ENCODE data around the gene FOXP1. TPM values are rescaled to one million over a fixed set of nuclear protein-coding genes. Genes with fewer than 3 reads are reported as not detected.
A peak's percentile ranks its signal among the peaks of the same experiment; 100 is the strongest.

The FOXP1 gene
- polyA plus RNA-seq, 1 donor from 2014 or later, result 5.6 TPM

- Histone ChIP-seq H3K9me2 (ENCODE audit: insufficient read depth, low read length) (no peaks in the 10 kb centered on the region), H3F3A (ENCODE audit: insufficient read depth, low read length, poor library complexity, severe bottlenecking) (no peaks in the 10 kb centered on the region), H3K27me3 (ENCODE audit: insufficient read depth, low read depth, low read length) (no peaks in the 10 kb centered on the region), H2AFZ (ENCODE audit: low read depth, low read length) (no peak overlapping the region), H3K4me2 (ENCODE audit: low read length) (no peak overlapping the region), H3K9ac (ENCODE audit: low read length) (no peak overlapping the region), H3K9me3 (ENCODE audit: low read length) (no peaks in the 10 kb centered on the region), H4K20me1 (ENCODE audit: insufficient read depth) (no peaks in the 10 kb centered on the region), H3K4me3 (ENCODE audit: low read length) (peak overlapping the region; percentile 19), H3K79me2 (replicated peaks; ENCODE audit: insufficient read depth, low read length) (no peaks in the 10 kb centered on the region), H3K27ac (ENCODE audit: low read length) (no peak overlapping the region), H3K36me3 (ENCODE audit: insufficient read depth, low read length) (no peaks in the 10 kb centered on the region)
- TF ChIP-seq TAF1 (IDR thresholded peaks at IDR 0.05; ENCODE audit: low read depth) (no peak), EP300 (conservative IDR thresholded peaks at IDR 0.05; ENCODE audit: poor library complexity, severe bottlenecking) (peak; percentile 27), EZH2 (IDR thresholded peaks at IDR 0.05; ENCODE audit: borderline replicate concordance, insufficient read depth, low read length, poor library complexity, severe bottlenecking) (no peak), CTCF (IDR thresholded peaks at IDR 0.05; ENCODE audit: poor library complexity, severe bottlenecking) (no peak)
These were observed 531.4 kb downstream of the FOXP1 start for GRCh38 chr3:71051893-71052687.

DNA sequence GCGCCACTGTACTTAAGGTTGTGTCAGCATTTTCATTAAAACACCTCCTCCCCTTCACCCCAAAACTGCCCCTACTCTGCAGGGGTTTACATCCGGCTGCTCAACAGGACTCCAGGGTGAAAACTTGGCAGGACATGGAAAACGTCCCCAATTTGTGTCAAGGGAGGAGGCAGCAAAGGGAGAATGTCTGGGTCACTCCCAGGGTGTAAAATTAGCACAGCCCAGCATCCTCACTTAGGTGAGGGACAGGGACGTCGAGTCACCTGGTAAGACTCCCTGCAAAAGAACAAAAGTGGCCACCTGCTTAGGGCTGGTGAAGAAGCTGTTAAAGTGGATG is 532.3 kb downstream of the FOXP1 start:
- Histone ChIP-seq H3K27ac (ENCODE audit: low read length) (no peak overlapping the region), H3K9me3 (ENCODE audit: low read length) (no peaks in the 10 kb centered on the region), H3K79me2 (replicated peaks; ENCODE audit: insufficient read depth, low read length) (no peaks in the 10 kb centered on the region), H3F3A (ENCODE audit: insufficient read depth, low read length, poor library complexity, severe bottlenecking) (no peaks in the 10 kb centered on the region), H3K36me3 (ENCODE audit: insufficient read depth, low read length) (no peaks in the 10 kb centered on the region), H4K20me1 (ENCODE audit: insufficient read depth) (no peaks in the 10 kb centered on the region), H2AFZ (ENCODE audit: low read depth, low read length) (no peak overlapping the region), H3K27me3 (ENCODE audit: insufficient read depth, low read depth, low read length) (no peaks in the 10 kb centered on the region), H3K9me2 (ENCODE audit: insufficient read depth, low read length) (no peaks in the 10 kb centered on the region), H3K4me3 (ENCODE audit: low read length) (no peak overlapping the region), H3K4me2 (ENCODE audit: low read length) (no peak overlapping the region), H3K9ac (ENCODE audit: low read length) (no peak overlapping the region)
- TF ChIP-seq RAD21 (conservative IDR thresholded peaks at IDR 0.05), result no peak
- no peak for TF ChIP-seq MXI1 (conservative IDR thresholded peaks at IDR 0.05; ENCODE audit: poor library complexity, severe bottlenecking)
- no peak for TF ChIP-seq POLR2AphosphoS5 (IDR thresholded peaks at IDR 0.05)
- TF ChIP-seq EZH2 (IDR thresholded peaks at IDR 0.05; ENCODE audit: borderline replicate concordance, insufficient read depth, low read length, poor library complexity, severe bottlenecking), result no peak
- TF ChIP-seq, protein P1, sequence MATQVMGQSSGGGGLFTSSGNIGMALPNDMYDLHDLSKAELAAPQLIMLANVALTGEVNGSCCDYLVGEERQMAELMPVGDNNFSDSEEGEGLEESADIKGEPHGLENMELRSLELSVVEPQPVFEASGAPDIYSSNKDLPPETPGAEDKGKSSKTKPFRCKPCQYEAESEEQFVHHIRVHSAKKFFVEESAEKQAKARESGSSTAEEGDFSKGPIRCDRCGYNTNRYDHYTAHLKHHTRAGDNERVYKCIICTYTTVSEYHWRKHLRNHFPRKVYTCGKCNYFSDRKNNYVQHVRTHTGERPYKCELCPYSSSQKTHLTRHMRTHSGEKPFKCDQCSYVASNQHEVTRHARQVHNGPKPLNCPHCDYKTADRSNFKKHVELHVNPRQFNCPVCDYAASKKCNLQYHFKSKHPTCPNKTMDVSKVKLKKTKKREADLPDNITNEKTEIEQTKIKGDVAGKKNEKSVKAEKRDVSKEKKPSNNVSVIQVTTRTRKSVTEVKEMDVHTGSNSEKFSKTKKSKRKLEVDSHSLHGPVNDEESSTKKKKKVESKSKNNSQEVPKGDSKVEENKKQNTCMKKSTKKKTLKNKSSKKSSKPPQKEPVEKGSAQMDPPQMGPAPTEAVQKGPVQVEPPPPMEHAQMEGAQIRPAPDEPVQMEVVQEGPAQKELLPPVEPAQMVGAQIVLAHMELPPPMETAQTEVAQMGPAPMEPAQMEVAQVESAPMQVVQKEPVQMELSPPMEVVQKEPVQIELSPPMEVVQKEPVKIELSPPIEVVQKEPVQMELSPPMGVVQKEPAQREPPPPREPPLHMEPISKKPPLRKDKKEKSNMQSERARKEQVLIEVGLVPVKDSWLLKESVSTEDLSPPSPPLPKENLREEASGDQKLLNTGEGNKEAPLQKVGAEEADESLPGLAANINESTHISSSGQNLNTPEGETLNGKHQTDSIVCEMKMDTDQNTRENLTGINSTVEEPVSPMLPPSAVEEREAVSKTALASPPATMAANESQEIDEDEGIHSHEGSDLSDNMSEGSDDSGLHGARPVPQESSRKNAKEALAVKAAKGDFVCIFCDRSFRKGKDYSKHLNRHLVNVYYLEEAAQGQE (IDR thresholded peaks at IDR 0.05; ENCODE audit: borderline replicate concordance), result no peak
- TF ChIP-seq SMC3 (conservative IDR thresholded peaks at IDR 0.05; ENCODE audit: poor library complexity), result no peak
- no peak for TF ChIP-seq TAF1 (IDR thresholded peaks at IDR 0.05; ENCODE audit: low read depth)
- TF ChIP-seq EP300 (conservative IDR thresholded peaks at IDR 0.05; ENCODE audit: poor library complexity, severe bottlenecking), result no peak
- no peak for TF ChIP-seq CTCF (IDR thresholded peaks at IDR 0.05; ENCODE audit: poor library complexity, severe bottlenecking)
